Measurements from ENCODE around the gene GABARAPL1.
"Not testable (repeated sequence)": the region's sequence is repeated elsewhere in the genome, so short reads cannot be mapped to it uniquely, and the experiment has no call there.

The GABARAPL1 gene

GRCh38 chr12:10215436-10215835, 2.8 kb downstream of the GABARAPL1 start:
- Histone ChIP-seq H3K27ac (no peak overlapping the region), H3K4me1 (ENCODE audit: low read depth, poor library complexity, severe bottlenecking) (peaks cover 19% of the 10 kb centered on the region), H2AFZ (ENCODE audit: low read depth) (no peak overlapping the region), H3K36me3 (ENCODE audit: insufficient read depth) (no peaks in the 10 kb centered on the region), H3K4me3 (IDR thresholded peaks at IDR 0.05; ENCODE audit: insufficient read depth, low read depth, low read length) (no peak overlapping the region), H3K79me2 (ENCODE audit: insufficient read depth, low read depth) (no peaks in the 10 kb centered on the region), H3K4me2 (peak overlapping the region; percentile 65; the same call in 1 of the 2 replicates), H4K20me1 (ENCODE audit: insufficient read depth) (no peaks in the 10 kb centered on the region), H3K27me3 (ENCODE audit: insufficient read depth, low read depth) (no peaks in the 10 kb centered on the region), H3K9ac (no peak overlapping the region)
- TF ChIP-seq, protein P1, sequence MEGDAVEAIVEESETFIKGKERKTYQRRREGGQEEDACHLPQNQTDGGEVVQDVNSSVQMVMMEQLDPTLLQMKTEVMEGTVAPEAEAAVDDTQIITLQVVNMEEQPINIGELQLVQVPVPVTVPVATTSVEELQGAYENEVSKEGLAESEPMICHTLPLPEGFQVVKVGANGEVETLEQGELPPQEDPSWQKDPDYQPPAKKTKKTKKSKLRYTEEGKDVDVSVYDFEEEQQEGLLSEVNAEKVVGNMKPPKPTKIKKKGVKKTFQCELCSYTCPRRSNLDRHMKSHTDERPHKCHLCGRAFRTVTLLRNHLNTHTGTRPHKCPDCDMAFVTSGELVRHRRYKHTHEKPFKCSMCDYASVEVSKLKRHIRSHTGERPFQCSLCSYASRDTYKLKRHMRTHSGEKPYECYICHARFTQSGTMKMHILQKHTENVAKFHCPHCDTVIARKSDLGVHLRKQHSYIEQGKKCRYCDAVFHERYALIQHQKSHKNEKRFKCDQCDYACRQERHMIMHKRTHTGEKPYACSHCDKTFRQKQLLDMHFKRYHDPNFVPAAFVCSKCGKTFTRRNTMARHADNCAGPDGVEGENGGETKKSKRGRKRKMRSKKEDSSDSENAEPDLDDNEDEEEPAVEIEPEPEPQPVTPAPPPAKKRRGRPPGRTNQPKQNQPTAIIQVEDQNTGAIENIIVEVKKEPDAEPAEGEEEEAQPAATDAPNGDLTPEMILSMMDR (conservative IDR thresholded peaks at IDR 0.05; ENCODE audit: low read depth, low read length), result no peak

GRCh38 chr12:10215946-10216345, 3.3 kb downstream of the GABARAPL1 start:
- not testable (repeated sequence) for H3K9ac ChIP-seq; H3K4me3 ChIP-seq (IDR thresholded peaks at IDR 0.05; ENCODE audit: insufficient read depth, low read depth, low read length)

DNA sequence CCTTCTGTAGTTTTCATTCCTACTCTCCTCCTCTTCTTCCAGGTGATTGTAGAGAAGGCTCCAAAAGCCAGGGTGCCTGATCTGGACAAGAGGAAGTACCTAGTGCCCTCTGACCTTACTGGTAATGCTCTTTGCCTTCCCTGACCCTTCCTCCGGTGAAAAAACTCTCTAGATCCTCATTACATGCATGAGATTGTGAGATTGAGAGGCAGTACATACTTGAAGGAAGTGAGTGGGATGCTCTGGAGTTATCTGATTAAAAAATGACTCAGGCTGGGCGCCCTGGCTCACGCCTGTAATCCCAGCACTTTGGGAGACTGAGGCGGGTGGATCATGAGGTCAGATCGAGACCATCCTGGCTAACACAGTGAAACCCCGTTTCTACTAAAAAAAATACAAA, 5.3 kb downstream of the GABARAPL1 start:
- Histone ChIP-seq H3K9ac (no peak overlapping the region), H4K20me1 (ENCODE audit: insufficient read depth) (no peaks in the 10 kb centered on the region), H3K4me2 (no peak overlapping the region), H3K36me3 (ENCODE audit: insufficient read depth) (no peaks in the 10 kb centered on the region), H3K4me3 (IDR thresholded peaks at IDR 0.05; ENCODE audit: insufficient read depth, low read depth, low read length) (no peak overlapping the region), H3K79me2 (ENCODE audit: insufficient read depth, low read depth) (no peaks in the 10 kb centered on the region), H3K27me3 (ENCODE audit: insufficient read depth, low read depth) (no peaks in the 10 kb centered on the region), H3K4me1 (ENCODE audit: low read depth, poor library complexity, severe bottlenecking) (peaks cover 19% of the 10 kb centered on the region), H2AFZ (ENCODE audit: low read depth) (no peak overlapping the region), H3K27ac (no peak overlapping the region)
- TF ChIP-seq, protein P1 (conservative IDR thresholded peaks at IDR 0.05; ENCODE audit: low read depth, low read length), result no peak

More at GRCh38 chr12:10215946-10216345, 3.3 kb downstream of the GABARAPL1 start:
- H3K27ac ChIP-seq; H3K79me2 ChIP-seq (ENCODE audit: insufficient read depth, low read depth); H2AFZ ChIP-seq (ENCODE audit: low read depth); H3K27me3 ChIP-seq (ENCODE audit: insufficient read depth, low read depth); H3K4me2 ChIP-seq; H3K36me3 ChIP-seq (ENCODE audit: insufficient read depth); H4K20me1 ChIP-seq (ENCODE audit: insufficient read depth): not testable (repeated sequence)
- H3K4me1 ChIP-seq (ENCODE audit: low read depth, poor library complexity, severe bottlenecking), result peaks cover 19% of the 10 kb centered on the region

- no peaks in the 10 kb centered on the region for H3K79me2 ChIP-seq (ENCODE audit: insufficient read depth, low read depth)
- TF ChIP-seq, protein P1 (conservative IDR thresholded peaks at IDR 0.05; ENCODE audit: low read depth, low read length), result no peak
- no peaks in the 10 kb centered on the region for H4K20me1 ChIP-seq (ENCODE audit: insufficient read depth)
- peaks cover 4% of the 10 kb centered on the region for H3K4me1 ChIP-seq (ENCODE audit: low read depth, poor library complexity, severe bottlenecking)
- no peak overlapping the region for H3K27ac ChIP-seq
- no peak overlapping the region for H3K4me3 ChIP-seq (IDR thresholded peaks at IDR 0.05; ENCODE audit: insufficient read depth, low read depth, low read length)
- no peaks in the 10 kb centered on the region for H3K36me3 ChIP-seq (ENCODE audit: insufficient read depth)
- no peak overlapping the region for H2AFZ ChIP-seq (ENCODE audit: low read depth)
- H3K9ac ChIP-seq, result no peak overlapping the region
- H3K27me3 ChIP-seq (ENCODE audit: insufficient read depth, low read depth), result no peaks in the 10 kb centered on the region
- H3K4me2 ChIP-seq, result no peak overlapping the region
Measured at GRCh38 chr12:10220398-10221077, 7.9 kb downstream of the GABARAPL1 start.

DNA sequence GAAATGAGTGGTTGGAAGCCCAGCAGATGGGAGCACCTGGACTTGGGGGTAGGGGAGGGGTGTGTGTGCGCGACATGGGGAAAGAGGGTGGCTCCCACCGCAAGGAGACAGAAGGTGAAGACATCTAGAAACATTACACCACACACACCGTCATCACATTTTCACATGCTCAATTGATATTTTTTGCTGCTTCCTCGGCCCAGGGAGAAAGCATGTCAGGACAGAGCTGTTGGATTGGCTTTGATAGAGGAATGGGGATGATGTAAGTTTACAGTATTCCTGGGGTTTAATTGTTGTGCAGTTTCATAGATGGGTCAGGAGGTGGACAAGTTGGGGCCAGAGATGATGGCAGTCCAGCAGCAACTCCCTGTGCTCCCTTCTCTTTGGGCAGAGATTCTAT, 9.2 kb downstream of the GABARAPL1 start:
- Histone ChIP-seq H3K36me3 (ENCODE audit: insufficient read depth) (no peaks in the 10 kb centered on the region), H3K27ac (no peak overlapping the region), H3K79me2 (ENCODE audit: insufficient read depth, low read depth) (no peaks in the 10 kb centered on the region), H3K4me3 (IDR thresholded peaks at IDR 0.05; ENCODE audit: insufficient read depth, low read depth, low read length) (no peak overlapping the region), H4K20me1 (ENCODE audit: insufficient read depth) (no peaks in the 10 kb centered on the region), H2AFZ (ENCODE audit: low read depth) (no peak overlapping the region), H3K4me1 (ENCODE audit: low read depth, poor library complexity, severe bottlenecking) (no peaks in the 10 kb centered on the region), H3K9ac (no peak overlapping the region), H3K27me3 (ENCODE audit: insufficient read depth, low read depth) (no peaks in the 10 kb centered on the region), H3K4me2 (no peak overlapping the region)
- TF ChIP-seq, protein P1 (conservative IDR thresholded peaks at IDR 0.05; ENCODE audit: low read depth, low read length), result no peak

All from KMS-11 (cell line).